ENCODE results near the gene PARP12.

Gene PARP12

GRCh38 chr7:139991911-139992310 lies 70.8 kb downstream of the PARP12 start:
- no peak for DNase-seq (ENCODE audit: low read depth)

- no peak for DNase-seq (ENCODE audit: low read depth)
Measured at GRCh38 chr7:139991269-139991666, 71.5 kb downstream of the PARP12 start.

GRCh38 chr7:139990571-139991268 lies 72.0 kb downstream of the PARP12 start:
- DNase-seq (ENCODE audit: low read depth): no peak

- no peak for DNase-seq (ENCODE audit: low read depth)
Measured at GRCh38 chr7:139990142-139990535, 72.6 kb downstream of the PARP12 start.

DNA sequence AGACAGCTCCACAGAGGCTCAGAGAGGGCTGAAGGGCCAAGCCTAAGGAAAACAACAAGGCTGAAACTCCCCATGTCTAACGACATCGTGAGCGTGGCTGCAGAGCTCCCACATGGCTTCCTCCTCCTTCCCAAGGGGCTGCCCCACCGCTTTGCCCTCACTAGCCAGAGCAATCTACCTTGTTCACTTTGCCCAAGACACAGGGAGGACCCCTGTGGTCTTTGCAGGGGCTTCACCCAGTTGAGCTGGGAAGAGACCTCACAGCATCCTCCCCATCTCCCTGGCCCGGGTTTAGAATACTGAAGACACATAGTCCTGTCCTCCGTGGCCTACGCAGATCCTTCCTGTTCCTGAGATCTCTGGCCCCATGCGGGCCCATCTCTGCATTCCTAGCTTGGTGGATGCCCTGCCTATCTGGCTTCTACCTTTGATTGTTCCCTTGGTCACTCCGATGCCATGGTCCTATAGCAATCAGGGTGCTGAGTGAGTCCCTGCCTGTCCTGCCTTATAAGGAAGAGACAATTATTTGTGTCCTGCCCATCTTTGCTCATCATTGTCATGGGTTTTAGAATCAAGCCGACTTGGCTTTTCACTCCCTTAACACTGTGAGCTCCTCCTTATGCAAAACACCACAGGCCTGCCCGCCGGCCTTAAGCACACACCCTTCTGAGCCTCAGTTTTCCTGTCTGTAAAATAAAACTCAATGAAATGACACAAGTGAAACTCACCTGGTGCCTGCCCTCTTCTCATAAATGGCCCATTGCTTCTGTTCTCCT lies 73.2 kb downstream of the PARP12 start:
- DNase-seq (ENCODE audit: low read depth): no peak

DNA sequence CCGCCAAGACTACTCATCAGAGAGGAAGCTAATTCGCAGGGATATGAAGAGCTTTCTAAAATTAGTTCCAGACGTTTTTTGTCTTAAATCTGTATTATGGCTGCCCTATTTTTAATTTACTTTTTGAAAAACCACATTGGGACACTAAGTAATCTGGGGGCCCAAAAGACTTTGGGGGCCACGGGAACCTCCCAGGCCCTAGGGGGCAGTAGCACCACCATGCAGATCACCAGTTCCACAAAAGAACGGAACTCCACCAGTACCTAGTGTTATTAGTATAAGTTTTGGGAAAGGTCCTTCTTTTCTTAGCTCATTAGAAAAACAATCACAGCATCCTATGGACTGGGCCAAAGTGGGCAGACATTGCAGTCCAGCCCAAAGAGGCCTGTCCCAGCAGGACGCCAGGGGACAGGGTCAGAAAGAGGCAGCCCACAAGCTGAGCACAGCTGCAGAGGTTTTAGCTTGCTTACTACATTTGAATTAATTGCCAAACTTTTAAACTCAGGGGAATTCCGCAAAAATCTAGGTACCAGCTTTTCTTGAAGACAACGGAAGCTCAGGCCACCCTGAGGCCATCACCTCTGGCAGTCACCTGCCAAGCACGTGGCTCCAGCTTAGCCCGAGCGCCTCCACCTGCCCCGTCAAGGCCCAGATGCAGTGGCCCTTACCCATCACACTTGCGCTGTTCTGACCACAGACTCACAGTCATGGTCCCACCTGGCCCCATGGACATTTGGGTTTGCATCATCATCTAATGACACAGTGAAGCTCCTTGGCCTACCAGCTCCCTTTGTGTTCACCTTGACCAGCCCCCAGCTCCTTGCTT lies 74.8 kb downstream of the PARP12 start:
- no peak for DNase-seq (ENCODE audit: low read depth)

DNA sequence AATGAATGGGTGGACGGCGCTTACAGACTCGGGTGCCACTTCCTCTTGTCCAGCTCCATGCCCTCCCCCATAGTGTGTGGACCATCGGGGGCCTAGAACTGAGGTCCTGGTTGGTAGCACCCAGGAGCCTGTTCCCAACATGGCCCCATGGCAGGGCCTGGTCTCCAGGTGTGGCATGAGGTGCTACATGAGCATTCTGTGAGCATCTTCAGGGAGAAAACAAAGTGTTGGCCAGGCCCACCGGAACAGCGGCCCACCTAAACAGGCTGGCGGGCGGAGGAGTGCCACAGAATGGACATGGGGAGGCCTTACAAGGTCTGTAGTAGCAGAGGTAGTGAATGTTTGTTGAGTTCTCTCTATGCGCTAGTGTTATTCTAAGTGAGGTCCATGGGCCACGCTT lies 76.9 kb downstream of the PARP12 start:
- DNase-seq (ENCODE audit: low read depth): no peak

DNA sequence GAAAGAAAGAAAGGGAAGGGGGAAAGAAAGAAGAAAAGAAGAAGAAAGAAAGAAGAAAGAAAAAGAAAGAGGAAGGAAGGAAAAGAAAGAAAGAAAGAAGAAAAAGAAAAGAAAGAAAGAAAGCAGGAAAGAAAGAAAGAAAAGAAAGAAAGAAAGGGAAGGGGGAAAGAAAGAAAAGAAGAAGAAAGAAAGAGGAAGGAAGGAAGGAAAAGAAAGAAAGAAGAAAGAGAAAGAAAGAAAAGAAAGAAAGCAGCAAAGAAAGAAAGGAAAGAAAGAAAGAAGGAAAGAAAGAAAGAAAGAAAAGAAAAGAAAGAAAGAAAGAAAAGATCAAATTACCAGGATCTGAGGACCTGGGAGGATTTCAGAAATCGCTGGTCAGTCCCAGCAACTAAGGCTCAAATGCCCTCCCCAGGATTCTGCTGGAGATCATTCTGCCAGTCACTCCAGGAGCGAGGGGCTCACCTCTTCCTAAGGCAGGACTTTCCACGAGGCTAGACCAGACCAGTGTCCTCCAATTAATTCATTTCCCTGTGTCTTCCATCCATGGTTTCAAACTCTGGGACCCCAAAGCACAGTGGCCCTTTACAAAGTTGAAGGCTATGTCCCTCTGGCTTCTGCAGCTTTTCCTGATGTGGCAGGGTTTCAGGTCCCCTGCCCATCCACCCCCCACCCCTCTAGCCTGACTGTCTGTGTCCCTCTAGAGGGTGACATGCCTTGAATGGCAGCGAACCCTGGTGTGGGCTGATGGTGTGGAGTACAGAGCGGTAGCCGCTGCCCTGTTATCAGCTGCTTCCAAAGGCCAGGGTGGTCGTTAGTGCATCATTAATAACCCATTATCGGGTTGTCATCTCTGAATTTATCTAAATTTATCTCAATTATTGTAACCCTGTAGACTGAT lies 77.9 kb downstream of the PARP12 start:
- no peak for DNase-seq (ENCODE audit: low read depth)

DNA sequence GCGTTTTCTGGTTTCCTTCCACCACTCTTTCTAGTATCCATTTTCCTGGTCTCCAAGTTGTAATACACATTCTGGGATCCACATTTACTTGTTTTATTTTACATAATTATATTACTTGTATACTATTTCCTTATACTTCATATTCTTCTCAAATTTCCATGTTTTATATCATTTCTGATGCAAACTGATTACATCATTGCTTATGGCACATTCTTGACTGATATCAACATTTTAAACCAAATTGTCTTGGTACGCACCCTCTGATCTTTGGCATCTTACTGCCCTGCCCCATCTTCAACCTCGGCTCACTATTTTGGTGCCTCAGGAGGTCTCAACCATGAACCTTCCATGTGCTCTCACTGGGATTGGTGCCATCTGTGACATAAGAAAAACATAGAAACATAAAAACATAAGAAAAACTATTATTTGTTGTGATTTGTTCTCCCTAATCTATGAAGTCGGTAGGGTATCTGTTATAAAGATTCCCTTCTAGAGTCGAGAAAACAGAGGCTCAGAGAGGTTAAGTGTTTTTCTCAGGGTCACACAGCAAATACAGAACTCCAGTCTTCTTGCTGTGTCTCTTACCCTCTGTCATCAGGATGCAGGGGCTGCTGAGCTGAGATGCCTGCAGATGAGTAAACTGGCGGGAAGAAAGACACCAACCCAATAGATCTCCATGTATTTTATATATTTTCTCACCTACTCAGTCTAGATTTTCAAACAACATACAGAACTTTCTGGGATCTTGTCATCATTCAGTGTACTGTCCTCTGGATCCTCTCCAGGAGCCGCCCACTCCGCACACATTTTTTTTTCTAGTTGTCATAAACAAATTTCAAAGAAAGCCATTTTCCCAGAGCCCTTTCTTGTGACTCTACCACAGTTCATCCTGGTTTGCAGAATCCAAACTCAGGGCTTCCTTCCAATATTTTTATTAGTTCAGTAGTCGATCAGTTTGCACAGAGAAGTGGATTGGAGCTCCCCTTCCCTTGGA lies 79.5 kb downstream of the PARP12 start:
- DNase-seq (ENCODE audit: low read depth): no peak

- no peak for DNase-seq (ENCODE audit: low read depth)
Measured at GRCh38 chr7:139981511-139981895, 81.2 kb downstream of the PARP12 start.

- DNase-seq (ENCODE audit: low read depth): no peak
Measured at GRCh38 chr7:139976838-139977656, 85.7 kb downstream of the PARP12 start.

DNA sequence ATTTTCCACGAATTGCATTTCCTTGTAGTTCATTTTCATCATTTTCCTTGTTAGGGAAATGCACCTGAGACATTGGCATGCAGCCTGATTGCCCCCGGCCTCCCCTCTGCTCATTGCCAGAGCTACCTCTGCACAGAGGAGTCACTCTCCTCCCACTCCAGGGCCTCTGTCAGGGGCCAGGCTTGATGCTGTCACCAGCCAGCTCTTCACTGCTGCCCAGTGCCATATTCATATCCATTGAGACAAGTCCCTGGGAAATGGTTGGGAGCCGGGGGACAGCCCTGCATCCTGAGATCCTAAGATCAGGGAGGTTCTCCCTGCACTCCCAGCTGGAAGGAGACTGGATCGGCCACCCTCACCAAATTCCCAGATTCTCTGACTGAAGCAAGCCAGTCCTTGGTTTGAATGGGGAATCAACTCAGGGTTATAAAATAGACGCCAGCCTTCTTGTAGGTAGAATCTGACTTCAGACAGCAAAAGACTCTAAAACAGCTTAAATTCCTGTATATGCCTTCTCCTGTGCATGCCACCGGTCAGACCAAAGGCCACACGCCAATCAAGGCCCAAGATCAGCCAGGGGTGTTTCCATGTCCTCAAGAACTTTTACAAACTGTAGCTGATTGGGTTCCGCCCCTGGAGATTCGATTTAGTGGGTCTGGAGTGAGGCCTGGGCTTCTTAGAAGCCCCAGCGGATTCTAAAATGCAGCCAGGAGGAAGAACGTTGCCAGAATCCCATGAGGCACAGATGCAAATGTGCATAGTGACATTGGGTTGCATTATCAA lies 86.5 kb downstream of the PARP12 start:
- DNase-seq (ENCODE audit: low read depth): no peak

DNA sequence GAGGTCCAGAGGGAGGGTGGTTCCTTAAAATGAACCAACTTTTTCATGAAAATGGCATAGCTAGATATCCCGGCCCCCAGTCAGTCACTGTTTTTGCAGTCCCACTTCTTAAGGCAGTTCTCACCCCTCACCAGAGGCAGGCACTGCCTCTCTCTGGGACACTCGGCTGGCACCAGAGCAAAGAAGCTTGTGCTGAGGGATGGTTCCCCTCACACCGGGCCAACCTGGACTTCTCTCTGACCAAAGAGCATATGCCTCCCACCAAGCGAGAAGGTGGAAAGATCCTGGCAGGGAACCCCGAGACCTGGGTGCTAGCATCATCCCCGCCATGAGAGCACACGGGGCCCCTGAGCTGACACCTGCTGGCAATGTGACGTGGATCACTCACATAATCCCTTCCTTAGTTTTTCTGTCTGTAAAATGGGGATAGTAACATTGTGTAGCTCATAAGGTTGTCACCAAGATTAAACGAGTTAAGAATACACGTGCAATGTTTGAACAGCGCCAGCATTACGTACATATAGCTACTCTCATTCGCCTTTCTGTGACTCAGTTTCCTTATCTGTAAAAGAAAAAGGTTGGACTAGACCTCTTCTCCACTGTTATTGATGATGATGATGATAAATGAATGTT lies 88.5 kb downstream of the PARP12 start:
- no peak for DNase-seq (ENCODE audit: low read depth)
